Panc1 (cell line): ENCODE results near the gene MYEOV. TPM values are rescaled to one million over a fixed set of nuclear protein-coding genes. Genes with fewer than 3 reads are reported as not detected.
A peak's percentile ranks its signal among the peaks of the same experiment; 100 is the strongest.

Experiments
- ATAC-seq: fragments of 200-7000 bp; cut with Tn5 transposase; 2 replicates; pipeline ENCODE4 v1.9.1; 2020; ENCODE audit warnings: mild to moderate bottlenecking, moderate library complexity
- BruUV-seq: library from RNA; stranded (reverse); fragments of 400-500 nt; replicated peaks from 2 replicates; lab custom pipeline; 2021; lab: Mats Ljungman, UMichigan
- CTCF ChIA-PET: fragments of 300-600 bp; sonication (Branson Sonifier 250); formaldehyde crosslinking; loops from one replicate; lab custom pipeline; 2022; ENCODE audit warnings: antibody characterized with exemption; lab: Charles Lee
- POLR2A ChIA-PET: fragments of 300-600 bp; sonication (Branson Sonifier 250); formaldehyde crosslinking; loops from one replicate; lab custom pipeline; 2022; ENCODE audit warnings: antibody characterized with exemption; lab: Charles Lee
- DNase-seq: peaks from one replicate; pipeline ENCODE4 v3.0.0-alpha.2; 2010; ENCODE audit warnings: low read depth, low spot score
- H3K27ac ChIP-seq: 2 replicates; pipeline ENCODE4 v1.5.1; 2011; ENCODE audit warnings: mild to moderate bottlenecking, low read length, inconsistent platforms
- H3K27me3 ChIP-seq: fragments of 200-500 bp; sonication (Bioruptor generic); 2 replicates; pipeline ENCODE4 v1.6.0; 2014; ENCODE audit warnings: low read length, inconsistent platforms; ENCODE audit not compliant: control insufficient read depth, insufficient read depth
- H3K36me3 ChIP-seq: fragments of 200-500 bp; sonication (Bioruptor generic); 2 replicates; pipeline ENCODE4 v1.5.1; 2014; ENCODE audit warnings: inconsistent platforms, mild to moderate bottlenecking, low read length, moderate library complexity; ENCODE audit not compliant: control insufficient read depth, insufficient read depth
- H3K4me1 ChIP-seq: 2 replicates; pipeline ENCODE4 v1.5.1; 2011; ENCODE audit warnings: inconsistent platforms, mild to moderate bottlenecking, low read length, moderate library complexity; ENCODE audit not compliant: control insufficient read depth, insufficient read depth
- H3K4me3 ChIP-seq, 2 experiments: 2 replicates each; pipeline ENCODE4 v1.5.1; 2011 to 2012; ENCODE audit warnings: low read depth in 2 of 2, low read length in 2 of 2, mild to moderate bottlenecking in 2 of 2, inconsistent platforms in 1 of 2, moderate library complexity in 1 of 2
- H3K9me3 ChIP-seq: fragments of 200-500 bp; sonication (Bioruptor generic); 2 replicates; pipeline ENCODE4 v1.5.1; 2014; ENCODE audit warnings: low read depth, mild to moderate bottlenecking, inconsistent platforms, low read length, moderate library complexity; ENCODE audit not compliant: control insufficient read depth, insufficient read depth
- POLR2AphosphoS5 ChIP-seq: IDR thresholded peaks from 2 replicates; pipeline ENCODE4 v1.6.1; 2012; ENCODE audit warnings: mild to moderate bottlenecking, low read depth, low read length, moderate library complexity
- REST ChIP-seq, 2 experiments: IDR thresholded peaks; 2 replicates each; pipeline ENCODE4 v1.6.1; 2011 to 2012; ENCODE audit warnings: low read depth in 2 of 2, control low read depth in 1 of 2, low read length in 1 of 2, mild to moderate bottlenecking in 1 of 2, moderate library complexity in 1 of 2; ENCODE audit not compliant: insufficient read depth in 1 of 2
- SIN3A ChIP-seq: IDR thresholded peaks from 2 replicates; pipeline ENCODE4 v1.6.1; 2012; ENCODE audit warnings: low read depth, mild to moderate bottlenecking, low read length, moderate library complexity, borderline replicate concordance; ENCODE audit not compliant: insufficient read depth
- TCF7L2 ChIP-seq: IDR thresholded peaks from 2 replicates; pipeline ENCODE4 v1.6.1; 2011; ENCODE audit warnings: mild to moderate bottlenecking, low read depth, low read length, inconsistent platforms
- in situ Hi-C: cut with HindIII; loops from 2 replicates; pipeline ENCODE4 v1.10.0; 2016; ENCODE audit warnings: low sequenced_read_pairs, low pct_unique_long_range_greater_than_20kb
- intact Hi-C: fragments of 100-400 bp; cut with micrococcal nuclease; formaldehyde crosslinking; loops from one replicate; pipeline ENCODE4 v1.10.0; 2022; ENCODE audit not compliant: unreplicated experiment
- total RNA-seq: library from RNA; stranded (reverse); gene quantifications from one replicate; pipeline ENCODE4 v1.2.1, GENCODE V29; 2021; ENCODE audit not compliant: unreplicated experiment
- TF ChIP-seq, protein P1 (sequence below): fragments of 450-650 bp; IDR thresholded peaks from 2 replicates; pipeline ENCODE4 v1.5.1; 2017; ENCODE audit warnings: mild to moderate bottlenecking

The MYEOV gene
- total RNA-seq, 1 experiment from 2014 or later: 69.8 TPM

DNA sequence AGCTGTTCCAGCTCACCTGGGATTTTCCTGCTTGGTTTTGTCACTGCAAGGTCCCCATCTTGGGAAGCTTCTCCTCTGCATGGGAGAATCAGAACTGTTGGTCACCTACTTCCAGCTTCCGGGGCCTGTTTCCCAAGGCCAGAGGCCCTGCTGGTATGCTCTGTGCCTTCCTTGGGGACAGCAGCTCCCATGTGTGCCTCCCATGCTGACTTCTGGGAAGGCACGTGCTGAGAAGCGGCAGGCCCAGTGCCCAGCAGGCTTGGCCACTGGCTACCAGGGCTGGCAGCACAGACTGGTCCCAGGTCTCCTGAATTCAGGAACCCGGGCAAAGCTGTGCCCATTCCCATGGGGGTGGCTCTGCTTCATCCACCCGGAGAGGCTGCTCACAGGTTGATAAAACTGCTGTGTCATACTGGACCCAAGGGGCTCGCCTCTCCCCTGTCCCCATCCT lies 33.8 kb downstream of the MYEOV start:
- no TSS peak for BruUV-seq
- DNase-seq (no peak), ATAC-seq (peak; percentile 15; the same call in 1 of the 2 replicates)
- Histone ChIP-seq H3K27me3 (no peaks in the 10 kb centered on the region), H3K9me3 (no peaks in the 10 kb centered on the region), H3K4me3 (no peak overlapping the region), H3K27ac (peak overlapping the region; percentile 92), H3K4me1 (peaks cover 48% of the 10 kb centered on the region), H3K36me3 (no peaks in the 10 kb centered on the region)
- intact Hi-C loops: no loop called here
- in situ Hi-C loops: no loop called here
- TF ChIP-seq, protein P1, sequence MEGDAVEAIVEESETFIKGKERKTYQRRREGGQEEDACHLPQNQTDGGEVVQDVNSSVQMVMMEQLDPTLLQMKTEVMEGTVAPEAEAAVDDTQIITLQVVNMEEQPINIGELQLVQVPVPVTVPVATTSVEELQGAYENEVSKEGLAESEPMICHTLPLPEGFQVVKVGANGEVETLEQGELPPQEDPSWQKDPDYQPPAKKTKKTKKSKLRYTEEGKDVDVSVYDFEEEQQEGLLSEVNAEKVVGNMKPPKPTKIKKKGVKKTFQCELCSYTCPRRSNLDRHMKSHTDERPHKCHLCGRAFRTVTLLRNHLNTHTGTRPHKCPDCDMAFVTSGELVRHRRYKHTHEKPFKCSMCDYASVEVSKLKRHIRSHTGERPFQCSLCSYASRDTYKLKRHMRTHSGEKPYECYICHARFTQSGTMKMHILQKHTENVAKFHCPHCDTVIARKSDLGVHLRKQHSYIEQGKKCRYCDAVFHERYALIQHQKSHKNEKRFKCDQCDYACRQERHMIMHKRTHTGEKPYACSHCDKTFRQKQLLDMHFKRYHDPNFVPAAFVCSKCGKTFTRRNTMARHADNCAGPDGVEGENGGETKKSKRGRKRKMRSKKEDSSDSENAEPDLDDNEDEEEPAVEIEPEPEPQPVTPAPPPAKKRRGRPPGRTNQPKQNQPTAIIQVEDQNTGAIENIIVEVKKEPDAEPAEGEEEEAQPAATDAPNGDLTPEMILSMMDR: no peak
- TF ChIP-seq SIN3A: no peak
- TF ChIP-seq POLR2AphosphoS5: no peak
- TF ChIP-seq TCF7L2: no peak
- no peak for TF ChIP-seq REST (IDR thresholded peaks at IDR 0.05; ENCODE audit: insufficient read depth in 1 of 2, low read depth in 2 of 2, low read length in 1 of 2)
- CTCF ChIA-PET: interaction anchor here (1.0 kb wide), 1 partner anchor 196 kb away, joined by 4 read pairs; no protein-coding TSS in a partner anchor
- POLR2A ChIA-PET: no interaction called here

GRCh38 chr11:69328231-69328630 lies 34.3 kb downstream of the MYEOV start:
- TF ChIP-seq POLR2AphosphoS5 (no peak), REST (IDR thresholded peaks at IDR 0.05; ENCODE audit: insufficient read depth in 1 of 2, low read depth in 2 of 2, low read length in 1 of 2) (no peak), SIN3A (no peak), TCF7L2 (no peak)
- TF ChIP-seq, protein P1: no peak
- no TSS peak for BruUV-seq
- H3K36me3 ChIP-seq: no peaks in the 10 kb centered on the region
- no peaks in the 10 kb centered on the region for H3K27me3 ChIP-seq
- peaks cover 51% of the 10 kb centered on the region for H3K4me1 ChIP-seq
- no peaks in the 10 kb centered on the region for H3K9me3 ChIP-seq
- peak overlapping the region; percentile 92 for H3K27ac ChIP-seq
- H3K4me3 ChIP-seq: no peak overlapping the region
- intact Hi-C loops (no loop called here), in situ Hi-C loops (no loop called here)
- no peak for ATAC-seq
- POLR2A ChIA-PET: no interaction called here
- DNase-seq: no peak
- CTCF ChIA-PET: no interaction called here
